HG02678 (cell line): ENCODE data around the gene GGA1.
"Not testable (repeated sequence)": the region's sequence is repeated elsewhere in the genome, so short reads cannot be mapped to it uniquely, and the experiment has no call there.

ENCODE experiments used
- ATAC-seq: cut with Tn5 transposase; IDR thresholded peaks from one replicate; pipeline ENCODE4 v1.9.1; 2021; ENCODE audit warnings: mild to moderate bottlenecking, moderate library complexity; ENCODE audit not compliant: unreplicated experiment

The GGA1 gene

GRCh38 chr22:37647928-37648327 is 39.3 kb downstream of the GGA1 start:
- no peak for ATAC-seq

GRCh38 chr22:37650463-37651136 is 42.0 kb downstream of the GGA1 start:
- no peak for ATAC-seq

DNA sequence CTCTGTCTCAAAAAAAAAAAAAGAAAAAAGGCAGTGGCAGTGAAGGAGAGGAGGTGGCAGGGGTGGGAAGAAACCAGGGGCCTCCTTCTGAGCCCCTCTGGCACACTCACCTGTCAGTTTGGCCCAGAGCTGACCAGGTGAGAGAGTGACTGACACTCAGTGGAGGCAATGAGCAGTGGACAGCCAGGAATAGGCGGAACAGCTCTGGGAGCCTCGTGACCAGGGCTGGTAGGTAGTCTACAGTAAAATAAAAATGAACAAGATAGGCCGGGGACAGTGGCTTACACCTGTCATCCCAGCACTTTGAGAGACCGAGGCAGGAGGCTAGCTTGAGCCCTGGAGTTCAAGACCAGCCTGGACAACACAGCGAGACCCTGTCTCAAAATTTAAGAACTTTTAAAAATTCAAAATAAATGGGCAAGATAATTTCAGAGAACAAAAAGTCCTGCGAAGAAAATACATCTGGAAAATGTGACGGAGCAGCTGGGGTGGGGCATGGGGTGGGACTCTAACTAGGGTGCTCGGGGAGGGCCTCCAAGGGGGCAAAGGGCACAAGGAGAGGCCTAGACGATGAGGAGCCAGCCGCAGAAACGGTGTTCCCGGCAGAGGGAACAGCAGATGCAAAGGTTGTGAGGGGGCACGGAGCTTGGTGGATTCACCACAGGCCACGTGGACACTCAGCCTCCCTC is 46.1 kb downstream of the GGA1 start:
- ATAC-seq = no peak

GRCh38 chr22:37655252-37655563 is 46.6 kb downstream of the GGA1 start:
- no peak for ATAC-seq

- ATAC-seq = not testable (repeated sequence)
Measured at GRCh38 chr22:37656583-37656982, 47.9 kb downstream of the GGA1 start.

DNA sequence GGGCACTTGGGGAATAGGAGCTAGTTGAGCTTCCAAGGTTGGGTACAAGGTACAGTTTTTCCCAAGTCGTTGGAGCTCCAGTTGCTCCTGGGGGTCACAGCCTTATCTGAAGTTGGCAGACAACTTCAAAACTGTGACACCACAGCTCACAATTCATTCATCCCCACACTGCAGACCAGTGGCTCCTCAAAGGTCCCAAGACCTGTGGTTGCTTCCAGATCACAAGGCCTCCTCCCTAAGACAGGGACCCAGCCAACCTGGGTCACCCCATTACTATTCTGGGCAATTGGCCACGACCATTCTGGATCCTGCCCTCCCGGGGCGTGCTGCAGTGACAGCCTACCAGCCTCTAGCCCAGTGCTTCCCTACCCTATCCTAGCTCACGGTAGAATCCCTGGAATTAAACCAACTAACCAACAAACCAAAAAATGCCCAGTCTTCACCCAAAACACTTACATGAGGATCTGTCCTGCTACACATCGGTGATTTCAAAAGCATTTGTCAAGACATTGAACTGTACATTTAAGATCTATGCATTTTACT is 49.0 kb downstream of the GGA1 start:
- ATAC-seq = no peak

DNA sequence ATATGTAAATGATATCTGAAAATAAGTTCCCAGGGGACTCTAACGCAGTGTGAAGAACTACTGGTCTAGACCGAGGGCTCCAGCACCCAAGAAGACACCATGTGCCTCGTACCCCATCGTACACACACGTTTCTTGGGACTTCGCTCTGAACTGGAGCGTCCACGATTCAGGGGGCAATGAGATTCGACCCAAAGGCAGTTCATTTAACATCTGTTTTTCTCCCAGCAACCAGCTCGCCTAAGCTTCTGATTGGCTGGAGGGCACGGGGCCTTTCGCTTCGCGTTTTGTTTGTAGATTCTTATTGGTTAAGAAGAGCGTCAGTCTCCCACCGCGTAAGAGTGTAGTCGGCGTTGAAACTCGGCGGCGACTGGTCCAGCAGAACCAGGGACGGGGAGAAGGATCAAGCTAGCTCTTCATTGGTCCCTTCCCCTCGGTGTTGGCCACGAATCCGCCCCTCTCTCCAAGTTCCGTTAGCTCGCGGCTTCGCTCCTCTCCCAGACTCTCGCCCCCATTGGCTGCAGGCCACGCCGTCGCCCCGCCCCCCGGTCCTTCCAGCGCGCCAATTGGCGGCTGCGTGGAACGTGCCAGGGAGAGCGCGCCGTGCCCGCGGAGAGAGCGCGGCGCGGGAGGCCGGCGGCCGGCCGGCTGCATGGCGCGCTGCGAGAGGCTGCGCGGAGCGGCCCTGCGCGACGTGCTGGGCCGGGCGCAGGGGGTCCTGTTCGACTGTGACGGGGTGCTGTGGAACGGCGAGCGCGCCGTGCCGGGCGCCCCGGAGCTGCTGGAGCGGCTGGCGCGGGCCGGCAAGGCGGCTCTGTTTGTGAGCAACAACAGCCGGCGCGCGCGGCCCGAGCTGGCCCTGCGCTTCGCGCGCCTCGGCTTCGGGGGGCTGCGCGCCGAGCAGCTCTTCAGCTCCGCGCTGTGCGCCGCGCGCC is 49.8 kb downstream of the GGA1 start, which contains the start of gene PDXP:
Gene PDXP (plus strand): TSS at position 591 of the 933 bp plus-strand sequence. CDS start 60 bp downstream, at position 651.
- peak; percentile 85 for ATAC-seq

GRCh38 chr22:37659066-37659896 is 50.6 kb downstream of the GGA1 start:
- peak; percentile 18 for ATAC-seq

- no peak for ATAC-seq
Measured at GRCh38 chr22:37659897-37660708, 51.5 kb downstream of the GGA1 start.

GRCh38 chr22:37660709-37661045 is 52.0 kb downstream of the GGA1 start:
- ATAC-seq = no peak

GRCh38 chr22:37661160-37661924 is 52.7 kb downstream of the GGA1 start:
- ATAC-seq = no peak

DNA sequence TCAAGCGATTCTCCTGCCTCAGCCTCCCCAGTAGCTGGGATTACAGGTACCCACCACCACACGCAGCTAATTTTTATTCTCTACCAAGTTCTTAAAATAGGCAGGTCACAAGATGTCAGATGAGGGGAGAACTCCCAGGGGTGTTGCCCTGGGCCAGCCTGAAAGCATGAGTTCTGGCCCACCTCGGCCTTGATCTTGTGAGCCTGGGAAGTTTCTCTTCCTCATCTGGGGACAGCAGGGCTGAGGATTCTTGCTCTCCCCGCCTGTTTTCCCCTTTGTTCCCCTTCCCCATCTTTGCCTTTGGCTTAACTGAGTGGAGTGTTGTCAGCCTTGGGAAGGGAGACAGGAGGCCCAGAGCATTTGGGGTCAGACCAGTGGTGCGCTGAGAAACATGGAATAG is 53.4 kb downstream of the GGA1 start:
- no peak for ATAC-seq

DNA sequence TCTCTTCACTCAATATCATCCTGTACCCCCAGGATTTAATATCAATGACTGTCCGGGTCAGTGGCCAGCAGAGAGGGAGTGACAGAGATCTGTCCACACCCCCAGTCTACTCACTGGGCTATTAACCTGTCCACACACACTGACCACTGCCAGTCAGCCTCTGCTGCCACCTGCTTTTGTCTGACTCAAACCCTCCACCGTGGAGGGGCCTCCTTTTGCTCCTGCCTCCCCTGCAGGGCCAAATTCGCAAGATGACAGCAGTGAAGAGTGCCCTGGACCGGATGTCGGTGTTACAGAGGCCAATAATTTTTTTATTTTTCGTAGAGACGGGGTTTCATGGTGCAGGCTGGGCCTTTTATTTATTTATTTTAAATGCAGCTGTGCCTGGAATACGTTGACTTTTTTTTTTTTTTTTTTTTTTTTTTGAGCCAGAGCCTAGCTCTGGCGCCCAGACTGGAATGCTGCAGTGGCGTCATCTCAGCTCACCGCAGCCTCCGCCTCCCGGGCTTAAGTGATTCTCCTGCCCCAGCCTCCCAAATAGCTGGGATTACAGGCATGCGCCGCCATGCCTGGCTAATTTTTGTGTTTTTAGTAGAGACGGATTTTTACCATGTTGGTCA is 55.0 kb downstream of the GGA1 start:
- ATAC-seq = no peak

DNA sequence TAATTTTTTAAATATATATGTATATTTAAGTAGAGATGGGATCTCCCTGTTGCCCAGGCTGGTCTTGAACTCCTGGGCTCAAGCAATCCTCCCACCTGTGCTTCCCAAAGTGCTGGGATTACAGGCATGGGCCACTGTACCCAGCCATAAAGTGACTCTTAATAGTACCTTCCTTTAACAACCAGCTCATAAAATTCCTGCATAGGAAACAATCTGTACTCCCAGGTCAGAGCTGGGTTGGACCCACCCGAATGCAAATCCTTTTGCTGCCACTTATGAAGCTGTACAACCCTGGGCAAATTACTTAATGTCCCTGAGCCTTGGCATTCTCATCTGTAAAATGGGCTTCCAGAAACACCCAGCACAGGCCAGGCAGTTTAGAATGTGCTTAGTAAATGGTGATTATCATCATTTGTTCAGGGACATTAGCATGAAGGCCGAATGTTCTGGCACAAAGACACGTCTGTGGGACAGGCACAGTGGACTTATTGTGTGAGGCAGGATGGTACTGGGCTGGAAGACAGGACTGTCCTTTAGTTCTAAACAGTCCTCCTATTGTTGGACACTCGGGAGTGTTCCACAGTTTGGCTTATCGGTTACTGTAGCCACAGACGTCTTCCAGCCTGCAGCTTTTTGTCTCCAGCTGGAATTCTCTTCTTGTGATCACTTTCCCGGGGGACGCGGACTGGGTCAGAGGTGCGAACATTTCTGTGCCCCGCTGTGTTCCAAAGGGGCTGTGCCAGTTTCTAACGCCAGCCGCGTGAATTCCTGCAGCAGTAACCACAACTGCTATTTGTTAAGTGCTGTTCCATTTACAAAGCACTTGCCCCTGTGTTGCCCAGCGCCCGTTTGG is 55.8 kb downstream of the GGA1 start:
- ATAC-seq = no peak

GRCh38 chr22:37665487-37665886 is 56.9 kb downstream of the GGA1 start:
- no peak for ATAC-seq

GRCh38 chr22:37669586-37669985 is 61.0 kb downstream of the GGA1 start:
- no peak for ATAC-seq

DNA sequence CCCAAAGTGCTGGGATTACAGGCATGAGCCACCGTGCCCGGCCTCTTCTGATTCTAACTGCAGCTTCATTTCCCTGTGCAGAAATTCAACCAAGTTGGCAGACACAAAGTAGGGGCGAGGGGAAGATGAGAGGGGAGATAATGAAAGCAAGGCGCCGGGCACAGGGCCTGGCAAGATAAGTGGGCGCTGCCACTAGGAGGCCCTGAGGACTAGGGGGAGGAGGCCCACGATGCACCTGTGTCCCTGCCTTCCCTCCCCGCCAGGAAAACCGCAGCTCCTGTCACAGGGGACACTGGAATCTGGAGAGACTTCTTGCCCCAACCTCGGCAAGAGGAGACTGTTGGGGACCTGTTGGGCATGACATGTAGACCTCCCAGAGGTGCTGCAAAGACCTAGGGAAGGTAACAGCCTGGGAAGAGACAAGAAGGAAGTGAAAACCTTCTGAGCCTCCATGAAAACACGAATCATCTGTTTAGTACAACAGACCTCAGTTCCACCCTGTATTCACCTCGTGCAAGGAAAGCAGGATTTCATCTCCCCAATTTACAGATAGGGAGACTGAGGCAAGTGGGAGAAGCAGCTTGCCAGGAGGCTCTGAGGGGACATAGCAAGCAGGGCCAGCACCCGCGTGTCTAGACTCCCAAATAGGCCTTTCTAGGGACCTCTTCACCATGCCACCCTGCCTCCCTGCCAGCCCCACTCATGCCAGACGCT is 63.7 kb downstream of the GGA1 start:
- ATAC-seq = no peak
